Tibial nerve (tissue), 4 donors: ENCODE data around the gene RAB36. TPM values are rescaled to one million over a fixed set of nuclear protein-coding genes. Genes with fewer than 3 reads are reported as not detected.

Experiments
- DNase-seq, 2 donors: peaks; one replicate each; pipeline ENCODE4 v3.0.0-alpha.2; 2019; ENCODE audit warnings: low spot score in 2 of 2
- H3K27ac ChIP-seq, 4 donors: fragments of 200-600 bp; sonication (generic) in 3 of 4; one replicate each; pipeline ENCODE4 v1.5.1; 2017 to 2019; ENCODE audit warnings: mild to moderate bottlenecking in 1 of 4
- H3K27me3 ChIP-seq, 2 donors: fragments of 200-600 bp; sonication (generic) in 1 of 2; one replicate each; pipeline versions ENCODE4 v1.5.1 to v1.6.0; 2017 to 2019
- H3K36me3 ChIP-seq, 3 donors: fragments of 200-600 bp; sonication (generic); one replicate each; pipeline ENCODE4 v1.5.1; 2018 to 2019
- H3K4me1 ChIP-seq, 4 donors: fragments of 200-600 bp; sonication (generic) in 3 of 4; one replicate each; pipeline ENCODE4 v1.5.1; 2017 to 2019
- H3K4me3 ChIP-seq, 4 donors: fragments of 200-600 bp; sonication (generic) in 3 of 4; one replicate each; pipeline ENCODE4 v1.5.1; 2017 to 2019; ENCODE audit warnings: mild to moderate bottlenecking in 1 of 4, moderate library complexity in 1 of 4
- H3K9me3 ChIP-seq, 4 donors: fragments of 200-600 bp; sonication (generic) in 3 of 4; one replicate each; pipeline ENCODE4 v1.5.1; 2017 to 2019
- EP300 ChIP-seq, 2 donors: sonication (generic); formaldehyde crosslinking; IDR thresholded peaks; one replicate each; pipeline ENCODE4 v1.6.1; 2017; ENCODE audit warnings: antibody characterized with exemption in 2 of 2, mild to moderate bottlenecking in 1 of 2
- POLR2A ChIP-seq, 2 donors: fragments of 450-650 bp; IDR thresholded peaks; one replicate each; pipeline ENCODE4 v1.6.1; 2017; ENCODE audit warnings: antibody characterized with exemption in 2 of 2, mild to moderate bottlenecking in 2 of 2, moderate library complexity in 2 of 2
- WGBS, 2 donors: methylation state at CpG; one replicate each; pipeline ENCODE4 v1.1.5; 2018; 5-methylcytosine and 5-hydroxymethylcytosine counted together
- total RNA-seq, 4 donors: library from RNA; depleted of rRNA; stranded (reverse); fragments of >200 nt; gene quantifications; one replicate each; pipeline ENCODE4 v1.1.0, GENCODE V29; 2016
- TF ChIP-seq, protein P1 (sequence below), 5 experiments: fragments of 200-600 bp in 3 of 5; fragments of 450-650 bp in 2 of 5; sonication (generic) in 3 of 5; IDR thresholded peaks; one replicate each; pipeline ENCODE4 v1.5.1; 2016 to 2019; ENCODE audit warnings: antibody characterized with exemption in 5 of 5, mild to moderate bottlenecking in 3 of 5, moderate library complexity in 2 of 5

RAB36 gene
- total RNA-seq, 4 donors from 2014 or later: 4.9 to 7.5 (median 6.1) TPM

DNA sequence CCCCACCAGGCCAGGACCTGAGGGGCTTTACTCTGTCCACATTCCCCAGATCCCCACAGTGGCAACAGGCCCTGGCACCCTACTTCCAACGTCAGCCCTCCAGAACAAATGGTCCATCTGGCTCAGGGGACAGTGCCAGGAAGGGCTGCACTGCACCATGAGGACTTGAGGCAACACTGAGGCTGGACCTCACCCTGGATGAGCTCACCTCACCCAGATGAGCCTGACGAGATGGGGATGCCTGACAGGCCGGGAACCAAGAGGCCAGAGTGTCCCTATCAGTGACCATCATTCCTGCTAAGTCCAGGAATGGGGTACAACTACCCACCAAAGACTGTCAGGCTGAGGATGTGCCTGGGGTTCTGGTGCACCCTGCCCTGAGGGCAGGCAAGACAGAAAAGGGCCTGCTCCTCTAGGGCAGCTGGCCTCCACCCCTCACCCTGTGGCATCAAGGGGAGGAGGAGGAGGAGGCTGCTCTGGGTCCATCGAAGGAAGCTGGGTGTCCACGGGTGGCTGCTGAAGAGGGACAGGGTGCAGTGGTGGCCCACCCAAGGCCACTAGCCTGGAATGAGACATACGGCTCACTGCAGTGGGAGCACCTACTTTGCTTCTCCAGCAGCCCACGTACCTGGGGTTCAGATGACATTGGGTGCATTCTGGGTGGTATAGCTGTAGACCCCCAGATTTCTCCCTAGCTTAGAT lies 18.1 kb upstream of the RAB36 start:
- peaks cover 0 to 20% (median 0%) of the 10 kb centered on the region in 4 donors for H3K4me1 ChIP-seq
- no peak overlapping the region for H3K4me3 ChIP-seq
- WGBS, 2 donors: 79 to 87% methylated on average over 5 of the region's 7 CpGs
- DNase-seq: no peak
- no peaks in the 10 kb centered on the region for H3K27me3 ChIP-seq
- TF ChIP-seq, protein P1, sequence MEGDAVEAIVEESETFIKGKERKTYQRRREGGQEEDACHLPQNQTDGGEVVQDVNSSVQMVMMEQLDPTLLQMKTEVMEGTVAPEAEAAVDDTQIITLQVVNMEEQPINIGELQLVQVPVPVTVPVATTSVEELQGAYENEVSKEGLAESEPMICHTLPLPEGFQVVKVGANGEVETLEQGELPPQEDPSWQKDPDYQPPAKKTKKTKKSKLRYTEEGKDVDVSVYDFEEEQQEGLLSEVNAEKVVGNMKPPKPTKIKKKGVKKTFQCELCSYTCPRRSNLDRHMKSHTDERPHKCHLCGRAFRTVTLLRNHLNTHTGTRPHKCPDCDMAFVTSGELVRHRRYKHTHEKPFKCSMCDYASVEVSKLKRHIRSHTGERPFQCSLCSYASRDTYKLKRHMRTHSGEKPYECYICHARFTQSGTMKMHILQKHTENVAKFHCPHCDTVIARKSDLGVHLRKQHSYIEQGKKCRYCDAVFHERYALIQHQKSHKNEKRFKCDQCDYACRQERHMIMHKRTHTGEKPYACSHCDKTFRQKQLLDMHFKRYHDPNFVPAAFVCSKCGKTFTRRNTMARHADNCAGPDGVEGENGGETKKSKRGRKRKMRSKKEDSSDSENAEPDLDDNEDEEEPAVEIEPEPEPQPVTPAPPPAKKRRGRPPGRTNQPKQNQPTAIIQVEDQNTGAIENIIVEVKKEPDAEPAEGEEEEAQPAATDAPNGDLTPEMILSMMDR (IDR thresholded peaks at IDR 0.05): no peak
- no peak for TF ChIP-seq POLR2A (IDR thresholded peaks at IDR 0.05)
- no peak for TF ChIP-seq EP300 (IDR thresholded peaks at IDR 0.05)
- H3K27ac ChIP-seq: no peak overlapping the region
- no peaks in the 10 kb centered on the region for H3K9me3 ChIP-seq
- peaks cover 0 to 14% (median 0%) of the 10 kb centered on the region in 3 donors for H3K36me3 ChIP-seq

DNA sequence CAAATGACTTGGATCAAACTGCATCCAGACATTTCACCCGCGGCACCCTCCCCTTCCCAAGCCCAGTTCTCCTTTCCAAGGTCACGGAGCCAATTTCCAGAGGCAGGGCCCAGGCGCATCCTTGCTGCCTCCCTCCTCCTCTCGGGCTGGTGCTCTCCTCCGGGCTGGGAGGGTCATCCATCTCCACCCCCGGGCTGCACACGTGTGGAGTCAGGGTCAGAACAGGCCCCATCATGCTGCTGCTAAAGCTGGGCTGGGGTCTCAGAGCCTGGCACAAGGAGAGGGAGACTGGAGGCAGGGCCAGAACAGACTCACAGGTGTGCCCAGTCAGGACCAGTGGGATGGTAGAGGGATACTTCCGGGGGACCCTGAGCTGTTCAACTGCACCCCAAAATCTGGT lies 17.5 kb upstream of the RAB36 start:
- peaks cover 0 to 11% (median 0%) of the 10 kb centered on the region in 3 donors for H3K36me3 ChIP-seq
- H3K27me3 ChIP-seq: no peaks in the 10 kb centered on the region
- H3K4me1 ChIP-seq: peaks cover 0 to 20% (median 0%) of the 10 kb centered on the region in 4 donors
- DNase-seq: no peak
- whole genome bisulfite sequencing, 2 donors: 76 to 81% methylated on average over 9 of the region's 9 CpGs
- peak overlapping the region in 2 of 4 donors; percentile 7 to 32 for H3K27ac ChIP-seq
- TF ChIP-seq EP300 (IDR thresholded peaks at IDR 0.05) (no peak), POLR2A (IDR thresholded peaks at IDR 0.05) (no peak)
- TF ChIP-seq, protein P1 (IDR thresholded peaks at IDR 0.05): no peak
- no peak overlapping the region for H3K4me3 ChIP-seq
- no peaks in the 10 kb centered on the region for H3K9me3 ChIP-seq

DNA sequence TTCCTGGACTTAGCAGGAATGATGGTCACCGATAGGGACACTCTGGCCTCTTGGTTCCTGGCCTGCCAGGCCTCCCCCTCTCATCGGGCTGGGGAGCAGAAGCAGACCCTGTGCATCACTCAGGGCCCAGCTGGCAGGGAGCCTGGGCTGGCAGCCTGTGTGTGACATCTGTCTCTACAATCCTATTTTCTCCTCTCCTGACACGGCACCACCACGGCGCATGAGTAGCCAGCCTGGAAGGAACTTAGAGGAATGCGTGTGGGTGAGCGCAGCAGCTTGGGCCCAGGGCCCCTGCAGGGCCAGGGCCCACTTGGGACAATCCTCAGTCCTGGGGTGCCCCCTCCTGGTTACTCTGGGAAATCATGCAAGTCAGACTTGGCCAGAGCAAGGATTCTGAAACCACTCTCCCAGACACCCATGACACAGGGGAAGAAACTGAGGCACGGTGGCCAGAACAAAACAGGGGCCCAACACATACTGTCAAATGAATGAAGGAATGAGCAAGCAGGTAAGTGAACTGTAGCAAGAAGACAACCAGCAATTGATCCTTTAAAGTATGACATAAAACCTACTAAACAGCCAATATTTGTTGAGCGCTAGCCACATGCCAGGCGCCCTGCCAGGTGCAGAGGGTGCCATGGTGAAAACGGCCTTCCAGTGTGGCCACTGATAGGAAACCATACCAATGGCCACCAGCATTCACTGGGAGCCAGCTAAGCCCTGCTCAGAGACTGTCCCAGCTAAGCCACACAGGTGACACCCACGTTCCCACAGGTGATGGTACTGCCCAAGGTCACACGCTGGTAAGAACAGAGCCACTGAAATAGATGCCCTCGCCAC lies 16.8 kb upstream of the RAB36 start:
- no peaks in the 10 kb centered on the region for H3K27me3 ChIP-seq
- peak in 1 of 2 donors; percentile 21 for TF ChIP-seq EP300 (IDR thresholded peaks at IDR 0.05)
- TF ChIP-seq POLR2A (IDR thresholded peaks at IDR 0.05): no peak
- TF ChIP-seq, protein P1 (IDR thresholded peaks at IDR 0.05): peak; percentile 58 to 96 (median 76)
- H3K4me1 ChIP-seq: peaks cover 0 to 20% (median 0%) of the 10 kb centered on the region in 4 donors
- H3K27ac ChIP-seq: peak overlapping the region in 2 of 4 donors; percentile 7 to 32
- H3K36me3 ChIP-seq: peaks cover 0 to 4% (median 0%) of the 10 kb centered on the region in 3 donors
- no peaks in the 10 kb centered on the region for H3K9me3 ChIP-seq
- peak; percentile 54 to 77 for DNase-seq
- 33 to 35% methylated on average over 11 to 14 of the region's 14 CpGs for WGBS, 2 donors
- no peak overlapping the region for H3K4me3 ChIP-seq

DNA sequence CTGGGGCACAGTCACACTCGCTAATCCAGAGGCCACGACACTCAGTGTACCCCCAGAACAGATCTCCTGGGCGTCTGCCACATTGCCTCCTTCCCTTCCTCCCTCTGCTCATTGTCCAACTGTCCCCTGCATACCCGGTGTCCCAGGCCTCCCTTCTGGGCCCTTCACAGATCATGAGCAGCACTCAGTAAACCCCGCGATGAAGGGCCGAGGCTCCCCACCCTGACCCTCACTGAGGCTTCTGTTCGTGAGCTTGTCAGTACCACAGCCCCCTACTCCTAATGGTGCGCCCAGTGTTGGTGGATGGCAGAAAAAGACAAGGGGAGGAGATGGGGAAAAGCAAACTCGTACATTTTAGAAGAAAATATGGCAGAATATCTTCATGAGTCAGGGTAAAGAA lies 16.1 kb upstream of the RAB36 start:
- Histone ChIP-seq H3K27ac (no peak overlapping the region), H3K9me3 (no peaks in the 10 kb centered on the region), H3K36me3 (no peaks in the 10 kb centered on the region), H3K27me3 (no peaks in the 10 kb centered on the region), H3K4me1 (peaks cover 0 to 20% (median 0%) of the 10 kb centered on the region in 4 donors), H3K4me3 (no peak overlapping the region)
- WGBS, 2 donors: 79 to 84% methylated on average over 8 to 10 of the region's 10 CpGs
- TF ChIP-seq POLR2A (IDR thresholded peaks at IDR 0.05): no peak
- no peak for TF ChIP-seq EP300 (IDR thresholded peaks at IDR 0.05)
- TF ChIP-seq, protein P1 (IDR thresholded peaks at IDR 0.05): no peak
- DNase-seq: no peak

DNA sequence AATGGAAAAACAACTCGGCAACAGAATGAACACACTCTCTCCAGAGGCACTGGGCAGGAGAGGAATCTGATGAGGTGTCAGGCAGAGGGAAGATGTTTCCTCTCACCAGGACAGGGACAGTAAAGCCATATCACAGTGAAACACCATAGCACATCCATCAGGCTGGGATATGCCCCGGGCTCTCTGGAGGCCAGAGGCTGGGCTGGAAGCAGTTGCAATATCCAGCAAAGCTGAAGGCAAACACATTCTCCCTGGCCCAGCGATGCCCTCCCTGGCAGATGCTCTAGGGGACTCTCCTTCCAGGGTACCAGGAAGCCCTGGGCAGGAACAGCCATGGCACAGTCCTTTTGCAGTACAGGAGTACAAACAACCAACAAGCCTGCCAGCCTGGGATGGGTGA lies 14.6 kb upstream of the RAB36 start:
- no peak for TF ChIP-seq EP300 (IDR thresholded peaks at IDR 0.05)
- TF ChIP-seq, protein P1 (IDR thresholded peaks at IDR 0.05): no peak
- no peak for TF ChIP-seq POLR2A (IDR thresholded peaks at IDR 0.05)
- H3K4me1 ChIP-seq: peaks cover 0 to 12% (median 0%) of the 10 kb centered on the region in 4 donors
- no peaks in the 10 kb centered on the region for H3K9me3 ChIP-seq
- no peaks in the 10 kb centered on the region for H3K27me3 ChIP-seq
- DNase-seq: no peak
- no peaks in the 10 kb centered on the region for H3K36me3 ChIP-seq
- H3K27ac ChIP-seq: no peak overlapping the region
- no peak overlapping the region for H3K4me3 ChIP-seq
- WGBS, 2 donors: 51 to 92% methylated on average over 3 of the region's 3 CpGs
